Ovary (tissue), 3 donors: ENCODE measurements around the gene LCN10.

Experiments used
- EP300 ChIP-seq: sonication (generic); formaldehyde crosslinking; IDR thresholded peaks from one replicate; pipeline ENCODE4 v1.6.1; 2017; ENCODE audit warnings: antibody characterized with exemption
- POLR2A ChIP-seq: fragments of 450-650 bp; IDR thresholded peaks from one replicate; pipeline ENCODE4 v1.6.1; 2017; ENCODE audit warnings: antibody characterized with exemption, mild to moderate bottlenecking, moderate library complexity
- TF ChIP-seq, protein P1 (sequence below), 3 donors: fragments of 450-650 bp in 2 of 3; fragments of 200-600 bp in 1 of 3; IDR thresholded peaks; one replicate each; pipeline versions ENCODE4 v1.5.1 to v1.8.0; 2016 to 2022; ENCODE audit warnings: antibody characterized with exemption in 3 of 3, mild to moderate bottlenecking in 1 of 3
- donor health status: DM: no; HTN: no; CAD: no.

DNA sequence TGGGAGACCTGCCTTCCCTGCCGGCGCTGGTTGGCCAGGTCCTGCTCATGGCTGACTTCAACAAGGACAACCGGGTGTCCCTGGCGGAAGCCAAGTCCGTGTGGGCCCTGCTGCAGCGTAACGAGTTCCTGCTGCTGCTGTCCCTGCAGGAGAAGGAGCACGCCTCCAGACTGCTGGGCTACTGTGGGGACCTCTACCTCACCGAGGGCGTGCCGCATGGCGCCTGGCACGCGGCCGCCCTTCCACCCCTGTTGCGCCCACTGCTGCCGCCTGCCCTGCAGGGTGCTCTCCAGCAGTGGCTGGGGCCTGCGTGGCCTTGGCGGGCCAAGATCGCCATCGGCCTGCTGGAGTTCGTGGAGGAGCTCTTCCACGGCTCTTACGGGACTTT, 19.8 kb downstream of the LCN10 start:
- TF ChIP-seq, protein P1, sequence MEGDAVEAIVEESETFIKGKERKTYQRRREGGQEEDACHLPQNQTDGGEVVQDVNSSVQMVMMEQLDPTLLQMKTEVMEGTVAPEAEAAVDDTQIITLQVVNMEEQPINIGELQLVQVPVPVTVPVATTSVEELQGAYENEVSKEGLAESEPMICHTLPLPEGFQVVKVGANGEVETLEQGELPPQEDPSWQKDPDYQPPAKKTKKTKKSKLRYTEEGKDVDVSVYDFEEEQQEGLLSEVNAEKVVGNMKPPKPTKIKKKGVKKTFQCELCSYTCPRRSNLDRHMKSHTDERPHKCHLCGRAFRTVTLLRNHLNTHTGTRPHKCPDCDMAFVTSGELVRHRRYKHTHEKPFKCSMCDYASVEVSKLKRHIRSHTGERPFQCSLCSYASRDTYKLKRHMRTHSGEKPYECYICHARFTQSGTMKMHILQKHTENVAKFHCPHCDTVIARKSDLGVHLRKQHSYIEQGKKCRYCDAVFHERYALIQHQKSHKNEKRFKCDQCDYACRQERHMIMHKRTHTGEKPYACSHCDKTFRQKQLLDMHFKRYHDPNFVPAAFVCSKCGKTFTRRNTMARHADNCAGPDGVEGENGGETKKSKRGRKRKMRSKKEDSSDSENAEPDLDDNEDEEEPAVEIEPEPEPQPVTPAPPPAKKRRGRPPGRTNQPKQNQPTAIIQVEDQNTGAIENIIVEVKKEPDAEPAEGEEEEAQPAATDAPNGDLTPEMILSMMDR (IDR thresholded peaks at IDR 0.05), result no peak
- TF ChIP-seq POLR2A (no peak), EP300 (no peak)
